ENCODE data around the gene RIN1. TPM values are rescaled to one million over a fixed set of nuclear protein-coding genes. Genes with fewer than 3 reads are reported as not detected.

The RIN1 gene
- polyA plus RNA-seq, 1 experiment, result 6.7 TPM

GRCh38 chr11:66291706-66292542 is 44.3 kb downstream of the RIN1 start, which contains the start of gene TMEM151A:
Gene TMEM151A, plus strand, starts transcription at chr11:66291894. Its CDS starts 120 bp downstream, at chr11:66292014.
- no peak within 1 kb of the TSS for H3K27ac ChIP-seq (ENCODE audit: low read depth, low read length)
- H3K9me3 ChIP-seq (ENCODE audit: control insufficient read depth, insufficient read depth, low read length), result no peaks in the 10 kb centered on the region; the same call in 1 of the 2 replicates
- peaks cover 19% of the 10 kb centered on the region for H3K27me3 ChIP-seq (ENCODE audit: control insufficient read depth, insufficient read depth, low read length)
- H3K4me3 ChIP-seq (ENCODE audit: low read depth, low read length), result no peak within 1 kb of the TSS
- CTCF ChIA-PET, result interaction anchor here (1.4 kb wide), 1 partner anchor 10 kb away, joined by 6 read pairs; no protein-coding TSS in a partner anchor
- DNase-seq (ENCODE audit: low read depth, low spot score), result no peak
- TF ChIP-seq CTCF (IDR thresholded peaks at IDR 0.05; ENCODE audit: low read depth, low read length), result no peak
- POLR2A ChIA-PET, result interaction anchor here (0.9 kb wide), 1 partner anchor 10 kb away, joined by 3 read pairs; no protein-coding TSS in a partner anchor

GRCh38 chr11:66291303-66291705 is 44.9 kb downstream of the RIN1 start:
- no peak overlapping the region for H3K27ac ChIP-seq (ENCODE audit: low read depth, low read length)
- CTCF ChIA-PET, result interaction anchor here (1.3 to 1.4 kb wide), 2 partner anchors 9 to 98 kb away, joined by 5 to 6 read pairs; no protein-coding TSS in a partner anchor
- H3K27me3 ChIP-seq (ENCODE audit: control insufficient read depth, insufficient read depth, low read length), result peaks cover 19% of the 10 kb centered on the region
- H3K4me3 ChIP-seq (ENCODE audit: low read depth, low read length), result no peak overlapping the region
- H3K9me3 ChIP-seq (ENCODE audit: control insufficient read depth, insufficient read depth, low read length), result no peaks in the 10 kb centered on the region; the same call in 1 of the 2 replicates
- TF ChIP-seq CTCF (IDR thresholded peaks at IDR 0.05; ENCODE audit: low read depth, low read length), result no peak
- POLR2A ChIA-PET, result interaction anchor here (0.9 kb wide), 1 partner anchor 9 kb away, joined by 3 read pairs; no protein-coding TSS in a partner anchor
- DNase-seq (ENCODE audit: low read depth, low spot score), result no peak

- Histone ChIP-seq H3K27ac (ENCODE audit: low read depth, low read length) (no peak overlapping the region), H3K27me3 (ENCODE audit: control insufficient read depth, insufficient read depth, low read length) (peaks cover 19% of the 10 kb centered on the region), H3K4me3 (ENCODE audit: low read depth, low read length) (peak overlapping the region; percentile 75; the same call in 1 of the 2 replicates), H3K9me3 (ENCODE audit: control insufficient read depth, insufficient read depth, low read length) (no peaks in the 10 kb centered on the region; the same call in 1 of the 2 replicates)
- TF ChIP-seq CTCF (IDR thresholded peaks at IDR 0.05; ENCODE audit: low read depth, low read length), result no peak
- no peak for DNase-seq (ENCODE audit: low read depth, low spot score)
- POLR2A ChIA-PET, result interaction anchor here (2.6 kb wide), 1 partner anchor 27 kb away, joined by 25 read pairs; the partner anchor contains the start of gene CD248
- CTCF ChIA-PET, result interaction anchor here (1.3 kb wide), 1 partner anchor 99 kb away, joined by 5 read pairs; no protein-coding TSS in a partner anchor
Measured at GRCh38 chr11:66290330-66290621, 46.0 kb downstream of the RIN1 start.

- POLR2A ChIA-PET, result interaction anchor here (0.6 to 2.6 kb wide), 23 partner anchors 8 to 1318 kb away, joined by 3 to 25 read pairs (median 3); partner anchors contain the start of genes BRMS1, CD248, MAJIN and MRPL11
- peak; percentile 72 for DNase-seq (ENCODE audit: low read depth, low spot score)
- TF ChIP-seq CTCF (IDR thresholded peaks at IDR 0.05; ENCODE audit: low read depth, low read length), result no peak
- Histone ChIP-seq H3K27ac (ENCODE audit: low read depth, low read length) (peak overlapping the region; percentile 100), H3K27me3 (ENCODE audit: control insufficient read depth, insufficient read depth, low read length) (peaks cover 19% of the 10 kb centered on the region), H3K9me3 (ENCODE audit: control insufficient read depth, insufficient read depth, low read length) (no peaks in the 10 kb centered on the region; the same call in 1 of the 2 replicates), H3K4me3 (ENCODE audit: low read depth, low read length) (peak overlapping the region; percentile 75)
- CTCF ChIA-PET, result interaction anchor here (0.6 to 2.1 kb wide), 10 partner anchors 22 to 119 kb away, joined by 3 to 8 read pairs (median 4); partner anchors contain the start of gene RIN1
Measured at GRCh38 chr11:66289548-66290329, 46.5 kb downstream of the RIN1 start.

Measured in AG04450 (cell line).